Left ventricle myocardium superior (tissue), 1 donor: ENCODE data around the gene LZTR1. TPM values are rescaled to one million over a fixed set of nuclear protein-coding genes. Genes with fewer than 3 reads are reported as not detected.
"Not testable (repeated sequence)": the region's sequence is repeated elsewhere in the genome, so short reads cannot be mapped to it uniquely, and the experiment has no call there.

Experiments
- ATAC-seq: fragments of 200-7000 bp; cut with Tn5 transposase; one replicate; pipeline ENCODE4 v1.9.1; 2020; ENCODE audit warnings: mild to moderate bottlenecking, moderate library complexity
- DNase-seq: peaks from one replicate; pipeline ENCODE4 v3.0.0-alpha.2; 2020
- intact Hi-C: fragments of 100-400 bp; cut with micrococcal nuclease; formaldehyde crosslinking; loops from one replicate; pipeline ENCODE4 v1.11.0; 2022
- total RNA-seq: library from RNA; stranded (reverse); fragmentation: NEBNext Ultra II Directional; extraction: Animal tissue kit (Norgen Biotek cat#: 25700); gene quantifications from one replicate; pipeline ENCODE4 v1.2.1, GENCODE V29; 2021
- donor health status: DM: no; HTN: yes; CAD: no; lungs with severe emphysema.

The LZTR1 gene
- total RNA-seq, 1 donor from 2014 or later, result 24.4 TPM

DNA sequence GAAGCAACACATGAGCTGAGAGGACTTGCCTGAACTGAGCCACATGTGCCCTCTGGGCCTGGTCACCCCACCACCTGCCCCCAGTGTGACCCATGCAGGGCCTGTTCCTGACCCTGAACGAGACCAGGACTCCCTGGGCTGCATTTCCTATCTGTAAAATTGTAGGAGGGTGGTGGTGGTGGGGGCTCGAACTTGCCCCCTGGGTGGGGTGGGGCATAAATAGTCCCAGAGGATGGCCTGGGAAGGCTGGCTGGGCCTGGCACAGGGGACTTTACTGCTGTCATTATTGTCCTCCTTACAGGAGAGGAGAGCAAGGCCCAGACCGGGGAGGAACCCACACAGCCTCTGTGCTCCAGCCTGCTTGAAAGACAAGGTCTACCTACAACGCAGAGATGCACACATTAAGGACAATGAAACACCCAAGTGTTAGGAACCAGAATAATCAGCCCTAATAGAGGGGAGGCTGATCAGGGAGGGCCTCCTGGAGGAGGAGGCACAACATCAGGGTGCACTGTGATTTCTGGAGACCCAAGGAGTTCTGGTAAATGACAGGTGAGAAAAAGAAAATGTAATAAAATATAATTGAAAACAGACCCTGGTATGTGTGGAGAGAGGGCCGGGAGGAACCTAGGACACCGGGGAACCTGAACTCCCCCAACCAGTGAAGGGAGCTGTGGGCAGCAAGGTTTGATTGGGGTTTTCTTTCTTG, 17.9 kb upstream of the LZTR1 start:
- DNase-seq, result no peak
- intact Hi-C loops, result no loop called here
- ATAC-seq, result no peak

DNA sequence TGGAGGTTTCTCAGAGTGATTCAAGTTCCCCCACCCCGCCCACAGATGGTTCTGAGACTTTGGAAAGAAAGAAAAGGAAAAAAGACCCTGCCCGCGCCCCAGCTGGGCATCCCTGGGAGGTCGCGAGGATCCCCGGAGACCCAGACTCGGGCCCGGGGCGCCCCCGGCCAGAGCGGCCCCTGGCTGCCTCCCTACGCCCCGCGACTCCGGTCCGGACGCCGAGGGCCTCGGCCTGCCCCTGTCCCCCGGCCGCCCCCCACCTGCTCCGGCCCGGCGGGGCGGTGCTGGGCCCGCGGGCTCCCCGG, 17.3 kb upstream of the LZTR1 start:
- intact Hi-C loops, result no loop called here
- ATAC-seq (no peak), DNase-seq (no peak)

DNA sequence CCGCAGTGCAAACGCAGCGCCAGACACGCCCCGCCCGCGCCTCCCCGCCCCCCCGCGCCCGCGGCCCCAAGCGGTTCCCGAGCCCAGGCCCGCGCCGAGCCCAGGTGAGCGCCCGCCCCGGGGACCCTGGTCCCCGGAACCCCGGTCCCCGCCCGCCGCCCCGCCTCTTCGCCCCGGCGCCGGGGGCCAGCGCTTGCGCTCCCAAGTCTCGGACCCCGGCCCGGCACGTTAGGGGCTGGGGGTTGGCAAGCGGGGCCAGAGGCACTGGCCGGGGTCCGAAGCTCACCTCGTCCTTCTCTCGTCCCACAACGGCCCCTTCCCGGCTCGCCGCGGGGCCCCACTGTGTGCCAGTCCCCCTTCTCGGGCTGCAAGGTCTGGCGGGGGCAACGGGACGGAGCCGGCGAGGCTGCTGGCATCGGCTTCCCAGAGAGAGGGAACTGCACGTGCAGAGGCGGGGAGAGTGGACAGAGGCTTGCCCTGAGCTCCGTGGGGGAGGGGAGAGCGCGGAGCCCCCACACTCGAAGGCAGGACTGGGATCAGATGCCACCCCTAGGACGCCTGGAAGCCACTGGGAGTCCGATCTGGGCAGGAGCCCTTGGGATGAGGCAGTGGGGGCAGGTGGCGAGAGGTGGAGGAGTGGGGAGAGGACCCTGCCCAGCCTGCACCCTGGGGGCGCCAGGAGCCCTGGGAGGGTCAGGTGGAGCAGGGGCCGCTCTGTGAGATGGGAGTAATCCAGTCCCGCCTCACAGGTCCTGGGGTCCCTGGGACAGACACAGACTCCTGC, 16.8 kb upstream of the LZTR1 start:
- intact Hi-C loops, result no loop called here
- ATAC-seq (peak; percentile 14), DNase-seq (no peak)

DNA sequence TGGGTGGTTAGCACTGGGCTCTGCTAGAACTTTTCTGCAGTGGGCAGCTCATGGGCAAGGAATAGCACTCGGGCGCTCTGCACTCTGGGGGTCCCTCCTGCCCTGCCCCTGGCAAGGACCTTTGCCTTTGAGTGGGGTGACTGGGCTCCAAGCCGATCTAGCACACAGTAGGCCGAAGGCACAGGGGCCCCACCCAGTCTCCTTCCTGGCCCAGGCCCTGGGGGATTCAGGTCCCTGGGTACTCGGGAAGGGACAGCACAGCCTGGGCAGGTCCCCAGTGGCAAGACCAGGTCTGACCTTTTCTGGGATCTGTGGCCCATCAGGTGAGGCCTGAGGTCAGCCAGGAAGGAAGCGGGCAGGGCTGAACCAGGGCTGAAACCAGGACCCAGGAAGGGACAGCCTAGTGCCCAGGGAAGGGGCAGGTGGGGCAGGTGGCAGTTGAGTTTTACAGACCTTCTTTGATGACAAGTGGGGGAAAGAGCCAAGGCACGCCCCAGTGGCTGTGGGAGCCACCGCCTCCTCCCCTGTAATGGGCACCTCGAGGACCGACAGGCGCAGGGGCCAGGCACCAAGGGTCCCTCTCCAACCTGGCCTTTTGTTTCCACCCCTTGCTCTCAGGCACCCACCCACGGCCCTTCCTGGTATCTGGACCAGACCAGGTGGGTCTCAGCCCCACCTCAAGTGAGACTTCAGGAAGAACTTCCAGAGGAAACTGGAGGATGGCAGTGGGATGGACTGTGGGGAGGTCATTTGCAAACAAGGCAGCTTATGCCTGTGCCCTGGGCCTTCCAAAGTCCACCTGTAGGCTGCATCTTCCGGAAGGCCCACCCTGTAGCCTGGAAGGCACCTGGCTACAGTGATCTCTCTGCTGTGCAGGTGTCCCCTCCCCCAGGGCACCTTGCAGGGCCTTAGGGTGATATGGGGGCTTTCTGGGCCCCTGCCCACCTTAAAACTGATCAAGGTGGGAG, 15.9 kb upstream of the LZTR1 start:
- intact Hi-C loops, result no loop called here
- DNase-seq (no peak), ATAC-seq (no peak)

DNA sequence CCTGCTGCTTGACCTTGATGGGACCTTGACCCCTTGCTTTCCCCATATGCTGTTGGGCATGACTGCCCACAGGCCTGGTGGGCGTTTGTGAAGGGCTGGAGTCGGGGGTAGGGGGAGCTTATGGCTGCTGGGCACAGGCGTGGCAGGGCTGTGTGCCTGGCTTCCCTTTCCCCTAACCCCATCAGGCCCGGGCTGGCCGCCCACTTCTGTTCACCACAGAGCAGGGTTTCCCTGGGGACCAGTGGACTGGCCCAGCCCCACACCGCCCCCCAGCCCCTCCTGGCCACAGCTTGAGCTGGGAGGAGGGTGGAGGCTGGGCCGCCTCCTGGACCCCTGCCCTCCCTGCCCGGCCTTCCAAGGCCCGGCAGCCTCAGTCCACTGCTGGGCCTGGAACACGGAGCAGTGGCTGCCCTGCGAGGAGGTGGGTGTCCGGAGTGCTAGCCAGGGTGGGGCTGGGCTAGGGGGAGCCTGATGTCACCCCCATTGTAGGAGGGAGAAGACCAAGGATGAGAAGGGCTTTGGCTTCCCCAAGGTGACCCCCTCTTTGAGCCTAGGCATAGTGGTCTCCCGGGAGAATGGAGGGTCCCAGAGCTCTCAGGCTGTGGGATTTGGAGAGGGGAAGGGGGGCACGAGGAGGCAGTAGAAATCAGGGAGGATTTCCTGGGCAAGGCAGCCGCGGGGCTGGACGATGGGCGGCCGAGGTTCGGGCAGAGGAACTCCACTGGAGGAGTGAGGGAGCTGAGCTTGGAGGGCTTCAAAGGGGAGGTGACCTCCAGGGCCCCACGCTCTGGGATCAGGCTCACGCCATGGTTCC, 15.0 kb upstream of the LZTR1 start, which contains the start of gene AIFM3:
Gene AIFM3, plus strand, starts transcription at position 373 of the 814 bp plus-strand sequence. CDS start 690 bp downstream, outside the sequence.
- intact Hi-C loops, result no loop called here
- ATAC-seq, result no peak
- DNase-seq, result no peak

DNA sequence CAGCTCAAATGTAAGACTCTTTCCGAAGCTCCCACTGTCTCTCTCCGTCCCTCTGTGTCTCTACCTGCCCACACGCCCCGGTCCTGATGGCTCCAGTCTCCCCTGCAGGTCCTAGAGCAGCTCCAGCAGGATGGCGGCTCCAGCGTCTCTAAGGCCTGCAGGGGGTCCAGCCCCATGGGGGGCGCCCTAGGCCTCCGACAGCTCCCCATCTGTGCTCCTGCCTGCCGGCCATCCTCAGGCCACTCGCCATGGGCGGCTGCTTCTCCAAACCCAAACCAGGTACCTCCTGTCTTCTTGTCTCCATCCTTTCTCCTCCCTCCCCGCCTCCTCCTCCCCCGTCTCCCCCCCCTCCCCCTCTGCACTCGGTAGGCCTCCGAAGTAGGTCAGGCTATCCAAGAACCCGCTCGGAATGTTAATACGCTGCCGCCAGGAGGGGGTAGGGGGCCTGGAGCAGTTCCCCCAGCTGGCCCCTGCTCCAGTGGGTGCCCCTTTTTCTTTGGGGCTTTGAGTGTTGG, 14.3 kb upstream of the LZTR1 start:
- no peak for DNase-seq
- intact Hi-C loops, result no loop called here
- ATAC-seq, result no peak

DNA sequence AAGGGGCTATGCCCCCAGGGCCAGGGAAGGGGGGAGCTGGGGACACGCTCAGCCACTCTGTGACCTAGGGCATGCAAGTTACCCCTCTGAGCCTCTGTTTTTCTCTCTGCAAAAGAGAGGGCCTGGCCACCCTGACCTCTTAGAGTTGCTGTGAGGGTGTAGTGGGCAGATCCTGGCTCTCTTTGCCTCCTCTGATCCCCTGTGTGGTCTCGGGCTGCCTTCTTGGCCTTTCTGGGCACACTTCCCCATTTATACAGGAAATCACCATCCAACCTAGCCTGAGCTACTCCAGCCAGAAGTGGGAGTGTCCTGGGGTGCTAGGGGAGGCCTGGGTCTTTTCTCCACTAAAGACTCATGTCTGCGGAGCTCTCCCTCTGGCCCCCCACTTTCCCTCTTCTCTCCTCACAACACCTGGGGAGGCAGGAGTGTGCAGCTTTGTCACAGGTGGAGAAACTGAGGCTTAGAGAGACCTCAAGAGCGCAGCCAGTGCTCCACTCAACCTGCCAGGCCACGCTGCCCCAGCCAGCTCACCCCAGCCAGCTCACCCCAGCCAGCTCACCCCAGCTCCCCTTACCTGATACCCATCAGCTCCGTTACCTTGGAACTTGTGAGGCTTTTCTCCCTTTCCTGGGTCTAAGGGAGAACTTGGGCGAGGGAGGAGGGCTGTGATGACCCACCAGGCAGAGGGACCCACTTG, 13.7 kb upstream of the LZTR1 start:
- DNase-seq (no peak), ATAC-seq (peak; percentile 30)
- intact Hi-C loops, result no loop called here

DNA sequence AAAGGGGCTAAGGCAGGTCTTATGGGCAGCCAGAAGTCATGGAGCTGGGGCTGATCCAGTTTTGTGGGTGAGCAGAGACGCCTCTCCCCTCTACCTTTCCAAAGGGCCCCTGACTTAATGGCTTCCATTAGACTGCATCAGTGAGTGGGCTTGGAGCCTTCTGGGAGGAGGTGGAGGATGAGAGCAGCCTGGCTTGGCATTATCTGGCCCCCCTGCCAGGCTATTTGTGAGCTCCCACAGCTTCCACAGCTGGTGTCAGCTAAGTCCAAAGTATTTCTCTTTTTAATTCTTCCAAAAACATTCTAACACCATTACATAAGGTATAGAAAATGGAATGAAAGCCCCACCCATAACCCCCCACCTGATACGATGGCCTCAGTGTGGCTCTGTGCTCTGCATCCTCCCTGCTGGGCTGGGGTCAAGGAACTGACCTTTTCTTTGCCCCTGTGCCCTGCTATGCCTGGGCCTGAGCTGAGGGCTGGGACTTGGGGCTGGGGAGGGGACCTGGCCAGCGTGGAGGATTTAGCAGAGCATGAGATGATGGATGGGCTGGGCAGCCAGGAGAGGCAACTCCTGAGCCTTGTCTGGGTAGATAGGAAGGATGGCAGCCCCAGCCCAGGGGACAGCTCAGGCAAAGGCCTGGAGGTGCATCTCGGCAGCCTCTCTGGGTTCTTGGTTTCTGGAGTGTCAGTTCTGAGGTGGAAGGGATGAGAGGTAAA, 11.0 kb upstream of the LZTR1 start:
- DNase-seq, result no peak

DNA sequence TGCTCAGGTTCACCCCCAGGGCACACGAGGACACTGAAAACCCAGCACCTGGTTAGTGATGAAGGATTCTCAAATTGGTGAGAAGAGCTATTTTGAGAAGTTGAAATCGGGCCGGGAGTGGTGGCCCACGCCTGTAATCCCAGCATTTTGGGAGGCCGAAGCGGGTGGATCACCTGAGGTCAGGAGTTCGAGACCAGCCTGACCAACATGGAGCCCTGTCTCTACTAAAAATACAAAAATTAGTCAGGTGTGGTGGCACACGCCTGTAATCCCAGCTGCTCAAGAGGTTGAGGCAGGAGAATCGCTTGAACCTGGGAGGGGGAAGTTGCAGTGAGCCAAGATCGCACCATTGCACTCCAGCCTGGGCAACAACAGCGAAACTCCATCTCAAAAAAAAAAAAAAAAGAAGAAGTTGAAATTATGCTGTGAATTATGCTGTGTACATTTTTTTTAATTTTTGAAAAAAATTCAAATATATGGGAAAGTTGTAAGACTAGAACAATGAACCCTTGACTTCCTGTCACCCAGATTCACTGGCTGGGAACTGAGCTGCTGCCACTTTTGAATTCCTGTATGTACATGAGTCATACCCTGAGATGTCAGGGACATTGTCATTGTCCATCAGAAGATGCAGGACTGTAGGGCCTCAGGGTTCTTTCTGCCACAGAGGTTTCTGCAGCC, 9.9 kb upstream of the LZTR1 start:
- not testable (repeated sequence) for ATAC-seq, DNase-seq

More for the DNA sequence above, 11.0 kb upstream of the LZTR1 start:
- intact Hi-C loops, result no loop called here
- no peak for ATAC-seq

DNA sequence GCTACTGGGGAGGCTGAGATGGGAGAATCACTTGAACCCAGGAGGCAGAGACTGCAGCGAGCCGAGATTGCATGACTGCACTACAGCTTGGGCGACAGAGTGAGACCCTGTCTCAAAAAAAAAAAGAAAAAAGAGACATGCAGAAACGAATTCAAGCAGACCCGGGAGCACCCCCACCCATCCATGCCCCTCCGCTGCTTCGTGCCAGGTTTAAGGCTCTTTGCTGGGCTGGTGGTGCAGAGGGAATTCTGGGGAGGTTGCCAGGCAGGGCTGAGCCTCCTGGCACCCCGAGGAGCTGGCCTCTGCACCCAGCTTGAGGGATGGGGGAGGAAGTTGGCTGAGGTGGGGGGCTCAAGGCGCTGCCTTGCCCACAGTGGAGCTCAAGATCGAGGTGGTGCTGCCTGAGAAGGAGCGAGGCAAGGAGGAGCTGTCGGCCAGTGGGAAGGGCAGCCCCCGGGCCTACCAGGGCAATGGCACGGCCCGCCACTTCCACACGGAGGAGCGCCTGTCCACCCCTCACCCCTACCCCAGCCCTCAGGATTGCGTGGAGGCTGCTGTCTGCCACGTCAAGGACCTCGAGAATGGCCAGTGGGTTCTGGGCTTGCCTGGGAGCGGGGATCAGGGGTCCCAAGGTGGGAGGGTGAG, 9.0 kb upstream of the LZTR1 start:
- DNase-seq (no peak), ATAC-seq (no peak)
- intact Hi-C loops, result no loop called here

More for the DNA sequence above, 9.9 kb upstream of the LZTR1 start:
- intact Hi-C loops, result not testable (repeated sequence)

DNA sequence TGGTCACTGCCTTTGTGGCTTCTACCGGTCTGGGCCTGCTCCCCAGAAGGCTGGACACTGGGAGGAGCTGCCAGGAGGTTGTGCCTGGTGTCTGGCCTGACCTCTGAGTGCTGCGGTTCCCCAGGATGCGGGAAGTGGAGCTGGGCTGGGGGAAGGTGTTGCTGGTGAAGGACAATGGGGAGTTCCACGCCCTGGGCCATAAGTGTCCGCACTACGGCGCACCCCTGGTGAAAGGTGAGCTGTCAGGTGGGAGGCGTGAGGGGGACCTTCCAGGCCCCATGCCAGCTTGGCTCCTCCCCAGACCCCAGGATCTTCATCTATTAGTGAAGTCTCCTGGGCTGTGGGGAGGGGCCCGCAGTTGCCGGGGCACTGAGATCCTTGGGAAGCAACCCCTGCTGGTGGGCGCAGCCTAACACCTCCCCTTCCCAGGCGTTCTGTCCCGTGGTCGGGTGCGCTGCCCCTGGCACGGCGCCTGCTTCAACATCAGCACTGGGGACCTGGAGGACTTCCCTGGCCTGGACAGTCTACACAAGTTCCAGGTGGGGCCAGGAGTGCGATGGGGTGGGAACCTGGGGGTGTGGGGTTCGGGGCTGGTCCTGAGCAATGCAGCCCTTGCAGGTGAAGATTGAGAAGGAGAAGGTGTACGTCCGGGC, 8.3 kb upstream of the LZTR1 start:
- ATAC-seq, result no peak
- intact Hi-C loops, result no loop called here
- DNase-seq, result no peak

DNA sequence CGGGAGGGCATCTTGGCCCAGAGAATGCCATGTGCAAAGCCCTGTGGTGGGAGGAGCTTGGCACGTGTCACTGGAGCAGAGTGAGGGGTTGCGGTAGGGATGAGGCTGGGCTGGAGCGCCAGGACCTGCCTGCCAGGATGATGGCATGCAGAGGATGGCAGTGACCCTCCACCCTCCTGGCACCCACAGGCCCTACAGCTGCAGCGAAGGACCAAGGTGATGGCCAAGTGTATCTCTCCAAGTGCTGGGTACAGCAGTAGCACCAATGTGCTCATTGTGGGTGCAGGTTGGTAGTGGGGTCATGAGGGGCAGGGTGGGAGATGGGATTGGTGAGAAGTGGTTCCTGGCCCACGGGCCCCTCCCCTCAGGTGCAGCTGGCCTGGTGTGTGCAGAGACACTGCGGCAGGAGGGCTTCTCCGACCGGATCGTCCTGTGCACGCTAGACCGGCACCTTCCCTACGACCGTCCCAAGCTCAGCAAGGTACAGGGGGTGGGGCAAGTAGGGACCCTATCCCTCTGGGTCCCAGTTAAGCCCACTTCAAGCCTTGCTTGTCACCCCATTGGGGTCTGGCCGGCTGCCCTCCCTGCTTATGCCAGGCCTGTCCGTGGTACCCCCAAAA, 7.7 kb upstream of the LZTR1 start:
- DNase-seq, result no peak
- intact Hi-C loops, result no loop called here
- no peak for ATAC-seq

DNA sequence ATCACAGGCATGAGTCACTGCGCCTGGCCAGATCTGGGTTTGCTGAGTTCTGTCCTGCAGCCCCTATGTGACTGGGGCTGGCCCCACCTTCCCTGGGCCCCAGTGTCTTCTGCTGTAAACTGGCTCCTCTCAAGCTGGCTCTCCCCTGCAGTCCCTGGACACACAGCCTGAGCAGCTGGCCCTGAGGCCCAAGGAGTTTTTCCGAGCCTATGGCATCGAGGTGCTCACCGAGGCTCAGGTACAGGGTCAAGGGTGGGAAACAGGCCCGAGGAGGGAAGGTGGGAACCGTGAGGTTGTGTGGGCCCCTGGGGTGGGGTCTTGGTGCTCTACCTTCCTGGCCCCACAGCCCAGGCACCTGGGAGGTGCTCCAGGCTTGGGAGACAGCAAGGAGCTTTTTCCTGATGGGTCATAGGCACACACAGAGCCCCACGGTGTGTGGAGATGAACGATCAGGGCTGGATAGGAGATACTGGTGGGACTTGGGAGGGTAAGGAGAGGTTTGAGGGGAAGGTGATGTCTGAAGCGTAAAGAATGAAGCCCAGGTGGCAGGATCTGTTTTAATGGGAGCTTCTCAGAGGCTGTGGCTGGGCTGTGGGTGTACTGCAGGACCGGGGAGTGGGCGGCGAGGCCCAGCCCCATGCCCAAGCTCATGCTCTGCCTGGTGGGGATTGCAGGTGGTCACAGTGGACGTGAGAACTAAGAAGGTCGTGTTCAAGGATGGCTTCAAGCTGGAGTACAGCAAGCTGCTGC, 6.4 kb upstream of the LZTR1 start:
- intact Hi-C loops, result no loop called here
- ATAC-seq (no peak), DNase-seq (no peak)

DNA sequence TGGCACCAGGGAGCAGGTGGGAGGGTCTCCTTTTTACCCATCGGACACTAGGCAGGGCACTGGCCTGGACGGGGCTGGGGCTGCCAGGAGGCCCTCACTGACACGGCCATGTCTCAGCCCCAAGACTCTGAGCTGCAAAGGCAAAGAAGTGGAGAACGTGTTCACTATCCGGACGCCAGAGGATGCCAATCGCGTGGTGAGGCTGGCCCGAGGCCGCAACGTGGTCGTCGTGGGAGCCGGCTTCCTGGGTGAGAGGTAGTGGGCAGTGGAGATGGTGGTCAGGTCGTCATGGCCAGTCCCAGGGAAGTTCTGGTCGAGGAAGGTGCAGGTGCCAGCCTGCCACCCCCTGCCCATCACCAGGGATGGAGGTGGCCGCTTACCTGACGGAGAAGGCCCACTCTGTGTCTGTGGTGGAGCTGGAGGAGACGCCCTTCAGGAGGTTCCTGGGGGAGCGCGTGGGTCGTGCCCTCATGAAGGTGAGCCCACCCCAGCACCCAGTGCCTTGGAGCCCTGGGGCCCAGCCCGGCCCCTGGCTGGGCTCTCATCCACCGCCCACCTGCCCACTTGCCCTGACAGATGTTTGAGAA, 5.7 kb upstream of the LZTR1 start:
- DNase-seq (no peak), ATAC-seq (no peak)
- intact Hi-C loops, result no loop called here
